Nephron (organoid): ENCODE measurements around the gene CNGA4.
"Not testable (repeated sequence)": the region's sequence is repeated elsewhere in the genome, so short reads cannot be mapped to it uniquely, and the experiment has no call there.

ENCODE experiments used
- H3K27ac Mint-ChIP-seq, 3 experiments: 2 replicates each; pipeline ENCODE4 v1.8.0; 2020; ENCODE audit warnings: mixed read lengths in 3 of 3, mild to moderate bottlenecking in 2 of 3, moderate library complexity in 1 of 3
- H3K27me3 Mint-ChIP-seq: 2 replicates; pipeline ENCODE4 v1.8.0; 2021; ENCODE audit warnings: low read depth, mild to moderate bottlenecking, moderate library complexity, mixed read lengths
- H3K36me3 Mint-ChIP-seq: 2 replicates; pipeline ENCODE4 v1.8.0; 2020; ENCODE audit warnings: low read depth, mixed read lengths
- H3K4me1 Mint-ChIP-seq: 2 replicates; pipeline ENCODE4 v1.8.0; 2020; ENCODE audit warnings: mixed read lengths
- H3K4me3 Mint-ChIP-seq, 3 experiments: 2 replicates each; pipeline ENCODE4 v1.8.0; 2020; ENCODE audit warnings: mild to moderate bottlenecking in 3 of 3, mixed read lengths in 3 of 3, moderate library complexity in 2 of 3
- H3K9me3 Mint-ChIP-seq: 2 replicates; pipeline ENCODE4 v1.8.0; 2020; ENCODE audit warnings: mixed read lengths
- CTCF ChIP-seq, 3 experiments: fragments of 200-600 bp; sonication (generic); IDR thresholded peaks; one replicate each; pipeline ENCODE4 v1.5.0; 2021; ENCODE audit warnings: antibody characterized with exemption in 3 of 3; ENCODE audit not compliant: unreplicated experiment in 3 of 3

Gene CNGA4

GRCh38 chr11:6270584-6271246 lies 31.8 kb downstream of the CNGA4 start:
- Mint-ChIP-seq H3K4me3 (no peak overlapping the region), H3K36me3 (no peaks in the 10 kb centered on the region), H3K4me1 (no peaks in the 10 kb centered on the region), H3K27me3 (peaks cover 5% of the 10 kb centered on the region), H3K9me3 (peaks cover under 1% of the 10 kb centered on the region), H3K27ac (no peak overlapping the region)
- no peak for TF ChIP-seq CTCF (IDR thresholded peaks at IDR 0.05; ENCODE audit: unreplicated experiment in 3 of 3)

GRCh38 chr11:6271598-6271997 lies 32.7 kb downstream of the CNGA4 start:
- no peaks in the 10 kb centered on the region for H3K27me3 Mint-ChIP-seq
- H3K9me3 Mint-ChIP-seq, result peaks cover 4% of the 10 kb centered on the region
- TF ChIP-seq CTCF (IDR thresholded peaks at IDR 0.05; ENCODE audit: unreplicated experiment in 3 of 3), result no peak
- H3K4me3 Mint-ChIP-seq, result no peak overlapping the region
- H3K36me3 Mint-ChIP-seq, result no peaks in the 10 kb centered on the region
- H3K27ac Mint-ChIP-seq, result no peak overlapping the region
- H3K4me1 Mint-ChIP-seq, result no peaks in the 10 kb centered on the region

GRCh38 chr11:6273188-6273587 lies 34.3 kb downstream of the CNGA4 start:
- TF ChIP-seq CTCF (IDR thresholded peaks at IDR 0.05; ENCODE audit: unreplicated experiment in 3 of 3), result no peak
- no peak overlapping the region for H3K4me3 Mint-ChIP-seq
- no peak overlapping the region for H3K27ac Mint-ChIP-seq
- peaks cover 8% of the 10 kb centered on the region for H3K9me3 Mint-ChIP-seq
- no peaks in the 10 kb centered on the region for H3K36me3 Mint-ChIP-seq
- no peaks in the 10 kb centered on the region for H3K27me3 Mint-ChIP-seq
- no peaks in the 10 kb centered on the region for H3K4me1 Mint-ChIP-seq

GRCh38 chr11:6280809-6281208 lies 41.9 kb downstream of the CNGA4 start:
- H3K27me3 Mint-ChIP-seq, result peaks cover 25% of the 10 kb centered on the region
- not testable (repeated sequence) for H3K36me3 Mint-ChIP-seq, H3K4me3 Mint-ChIP-seq, H3K4me1 Mint-ChIP-seq, H3K9me3 Mint-ChIP-seq, H3K27ac Mint-ChIP-seq

GRCh38 chr11:6283453-6284023 lies 44.6 kb downstream of the CNGA4 start:
- no peaks in the 10 kb centered on the region for H3K4me1 Mint-ChIP-seq
- peaks cover 25% of the 10 kb centered on the region for H3K27me3 Mint-ChIP-seq
- no peaks in the 10 kb centered on the region for H3K9me3 Mint-ChIP-seq
- H3K4me3 Mint-ChIP-seq, result no peak overlapping the region
- no peaks in the 10 kb centered on the region for H3K36me3 Mint-ChIP-seq
- no peak overlapping the region for H3K27ac Mint-ChIP-seq
- TF ChIP-seq CTCF (IDR thresholded peaks at IDR 0.05; ENCODE audit: unreplicated experiment in 3 of 3), result no peak

- no peaks in the 10 kb centered on the region for H3K9me3 Mint-ChIP-seq
- no peak overlapping the region for H3K27ac Mint-ChIP-seq
- no peak overlapping the region for H3K4me3 Mint-ChIP-seq
- H3K36me3 Mint-ChIP-seq, result no peaks in the 10 kb centered on the region
- H3K27me3 Mint-ChIP-seq, result peaks cover 29% of the 10 kb centered on the region
- no peaks in the 10 kb centered on the region for H3K4me1 Mint-ChIP-seq
- no peak for TF ChIP-seq CTCF (IDR thresholded peaks at IDR 0.05; ENCODE audit: unreplicated experiment in 3 of 3)
Observed at GRCh38 chr11:6284250-6284649, 45.4 kb downstream of the CNGA4 start.
